ENCODE measurements around the gene C1orf50. TPM values are rescaled to one million over a fixed set of nuclear protein-coding genes. Genes with fewer than 3 reads are reported as not detected.

The C1orf50 gene
- total RNA-seq, result 2.8 and 3.6 TPM in 2 replicates

DNA sequence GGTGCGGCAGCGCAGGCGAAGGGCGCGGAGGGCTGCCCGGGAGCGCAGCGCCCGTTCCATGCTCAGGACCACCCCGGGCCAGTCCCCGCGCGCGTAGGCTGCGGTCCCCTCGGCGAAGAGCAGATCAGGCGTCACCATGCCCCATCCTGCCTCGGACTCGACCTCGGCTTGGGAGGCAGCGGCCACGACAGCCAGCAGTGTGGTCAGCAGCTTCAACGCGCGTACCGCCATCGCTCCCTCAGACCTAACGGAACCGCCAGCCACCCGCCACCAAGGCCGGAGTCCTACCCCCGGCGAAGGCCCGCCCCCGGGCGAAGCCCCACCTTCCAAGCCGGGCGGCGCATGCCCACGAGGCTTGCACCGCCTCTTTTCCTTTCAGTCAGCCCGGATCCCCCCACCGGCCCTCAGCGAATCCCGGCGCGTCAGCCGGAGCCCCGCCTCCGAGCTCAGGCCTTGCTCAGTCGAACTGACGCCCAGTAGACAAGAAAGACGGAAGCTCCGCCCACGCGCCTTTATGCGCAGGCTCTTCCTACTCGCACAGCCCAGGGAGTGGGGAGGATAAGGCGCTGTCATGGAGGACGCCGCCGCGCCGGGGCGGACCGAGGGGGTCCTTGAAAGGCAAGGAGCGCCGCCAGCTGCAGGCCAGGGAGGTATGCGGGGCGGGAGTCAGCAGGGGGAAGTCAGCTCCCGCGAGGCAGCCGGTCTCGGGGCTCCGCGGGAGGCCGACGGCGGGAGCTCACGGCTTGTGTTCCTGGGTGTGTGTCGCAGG is at the start of gene C1orf50, which contains the start of gene P3H1:
C1orf50 (plus strand) TSS at position 509 of the 769 bp plus-strand sequence; CDS start at position 572, 63 bp downstream.
P3H1 (minus strand) TSS at position 288 of the 769 bp plus-strand sequence; CDS start at position 231, 57 bp downstream.

DNA sequence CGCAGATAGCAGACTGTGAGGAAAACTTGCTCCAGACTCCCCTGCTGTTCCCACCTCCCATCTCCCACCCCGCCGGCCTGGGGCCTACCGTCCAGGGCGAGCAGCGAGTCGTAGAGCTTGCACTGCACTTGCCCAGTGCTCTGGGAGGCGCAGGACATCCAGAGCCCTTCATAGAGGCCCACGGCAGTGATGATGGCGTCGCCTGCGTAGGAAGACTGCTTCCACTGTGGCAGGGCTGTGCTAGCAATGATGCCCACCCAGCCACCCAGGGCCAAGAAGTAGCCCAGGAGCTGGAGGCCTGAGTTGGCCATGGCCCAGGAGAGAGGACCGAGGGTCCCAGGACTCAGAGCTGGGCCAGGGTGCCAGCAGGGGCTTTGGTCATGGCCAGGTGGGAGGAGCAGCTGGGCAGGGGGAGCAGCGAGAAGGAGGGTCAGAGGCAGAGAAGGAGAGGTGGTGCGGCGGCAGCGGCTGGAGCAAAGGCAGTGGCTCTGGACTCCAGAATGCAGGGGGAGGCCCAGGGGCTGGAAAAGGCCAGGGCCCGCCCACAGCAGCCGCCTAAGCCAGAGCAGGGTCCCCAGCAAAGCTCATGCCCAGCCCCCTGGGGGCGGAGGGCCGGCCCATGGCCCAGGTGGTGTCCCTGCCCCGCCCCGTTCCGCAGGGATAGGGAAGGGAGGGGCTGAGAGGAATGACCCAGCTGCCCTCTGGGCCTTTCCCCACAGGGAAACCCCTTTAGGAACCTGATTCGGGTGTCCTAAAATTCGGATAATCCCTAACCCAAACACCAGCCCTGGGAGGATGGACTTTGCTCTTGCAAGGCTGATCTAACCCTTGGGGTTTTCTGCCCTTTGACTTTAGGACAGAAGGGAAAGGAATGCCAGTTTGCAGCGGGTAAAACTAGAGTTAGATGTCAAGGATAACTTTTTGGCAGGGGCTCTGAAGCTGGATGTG is 27.0 kb upstream of the C1orf50 start, which contains the start of gene CLDN19:
CLDN19 (minus strand) TSS at position 484 of the 948 bp plus-strand sequence; CDS start at position 311, 173 bp downstream.

DNA sequence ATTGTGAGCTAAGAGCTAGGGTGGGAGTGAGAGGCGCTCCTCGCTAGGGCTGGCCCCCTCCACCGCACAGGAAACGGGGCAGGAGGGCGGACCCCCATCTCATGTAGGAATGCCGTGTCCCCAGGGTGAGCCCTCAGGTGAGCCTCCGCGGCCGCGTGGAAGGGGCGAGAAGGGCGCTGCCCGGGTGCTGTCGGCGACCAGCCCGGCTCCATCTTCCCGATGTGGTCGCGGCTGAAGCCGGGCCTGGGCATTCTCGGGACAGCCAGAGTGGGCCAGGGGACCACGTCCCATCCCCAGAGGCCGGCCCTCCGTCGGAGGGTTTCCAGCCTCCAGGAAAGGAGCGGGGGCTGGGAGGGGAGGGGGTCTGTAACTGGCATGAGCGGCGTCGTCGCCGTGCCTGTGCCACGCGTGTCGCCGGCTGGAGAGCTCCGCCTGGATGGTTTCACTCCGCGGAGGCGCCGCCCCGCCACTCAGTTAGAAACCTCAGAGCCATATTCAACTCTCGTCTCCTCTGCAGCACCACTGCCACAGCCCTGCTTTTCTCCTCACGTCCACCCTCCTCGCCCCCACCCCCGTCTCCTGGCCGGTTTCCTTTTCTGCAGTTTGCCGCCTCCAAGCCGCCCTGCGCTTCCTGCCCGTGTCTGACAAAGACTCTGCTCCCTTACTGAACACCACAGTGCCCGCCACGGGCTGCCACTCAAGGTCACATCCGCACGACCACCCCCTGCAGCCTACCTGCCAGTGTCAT is 18.1 kb downstream of the C1orf50 start, which contains the start of gene TMEM269:
TMEM269 (plus strand) TSS at position 46 of the 748 bp plus-strand sequence. CDS start 4,903 bp downstream, outside the sequence.

DNA sequence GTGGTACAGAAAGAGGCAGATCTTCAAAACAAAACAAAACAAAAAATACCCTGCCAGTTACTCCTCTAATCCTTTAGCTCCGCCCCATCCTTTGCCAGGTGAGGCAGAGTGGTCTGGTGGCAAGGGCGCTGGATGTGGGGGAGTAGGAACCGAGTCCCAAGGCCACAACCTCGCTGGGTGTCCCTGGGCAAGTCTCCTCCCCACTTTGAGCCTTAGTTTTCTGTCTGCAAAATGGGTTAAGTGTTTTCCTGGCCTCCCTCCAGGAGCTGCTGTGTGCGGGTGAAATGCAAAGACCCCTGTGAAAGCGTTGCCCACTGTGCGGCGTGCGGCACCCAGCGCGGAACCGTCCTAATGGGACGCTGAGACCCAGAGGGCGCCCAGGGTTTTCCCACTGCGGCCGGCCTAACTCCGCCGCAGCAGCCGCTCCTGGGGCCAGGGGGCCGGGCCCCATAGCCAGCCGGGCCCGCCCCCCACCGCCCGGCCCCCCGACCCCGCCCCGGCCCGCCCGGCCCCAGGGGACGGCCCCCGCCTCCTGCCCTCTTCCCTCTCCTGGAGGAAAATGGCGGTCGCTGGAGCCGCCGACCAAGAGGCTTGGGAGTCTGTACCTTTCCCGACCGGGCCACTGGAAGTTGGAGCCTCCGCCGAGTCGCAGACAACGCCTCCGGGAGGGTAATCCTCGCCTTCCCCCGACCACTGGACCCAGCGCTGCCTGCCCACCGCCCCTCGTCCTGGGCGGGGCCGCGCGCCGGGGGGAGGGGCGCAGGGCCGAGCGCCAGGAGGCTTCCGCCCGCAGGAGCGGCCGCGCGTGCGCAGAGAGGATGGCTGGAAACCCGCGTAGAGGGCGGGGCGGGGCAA is 49.8 kb downstream of the C1orf50 start, which contains the start of the genes ERMAP and SVBP:
ERMAP (plus strand) TSS at position 538 of the 855 bp plus-strand sequence. CDS start 13,327 bp downstream, outside the sequence.
SVBP (minus strand) TSS at position 813 of the 855 bp plus-strand sequence. CDS start 853 bp downstream, outside the sequence.

Other genes starting within 250 kb of the C1orf50 start
- gene PPIH, start 108.8 kb upstream of the C1orf50 start, total RNA-seq, result 28.7 and 40.3 TPM in 2 replicates
- gene YBX1, start 84.8 kb upstream of the C1orf50 start, total RNA-seq, result 715 and 801 TPM in 2 replicates
- gene CLDN19, start 27.0 kb upstream of the C1orf50 start, total RNA-seq, result not detected in 2 replicates
- 96.7 and 121 TPM in 2 replicates for gene P3H1, start 221 bp upstream of the C1orf50 start, total RNA-seq
- not detected in 2 replicates for gene TMEM269, start 17.7 kb downstream of the C1orf50 start, total RNA-seq
- gene ERMAP, start 49.9 kb downstream of the C1orf50 start, total RNA-seq, result 6.4 and 6.8 TPM in 2 replicates
- 13.6 and 15.3 TPM in 2 replicates for gene SVBP, start 50.1 kb downstream of the C1orf50 start, total RNA-seq
- gene ZNF691, start 79.4 kb downstream of the C1orf50 start, total RNA-seq, result 6.9 and 8.4 TPM in 2 replicates
- 25.6 and 196 TPM in 2 replicates for gene SLC2A1, start 191.6 kb downstream of the C1orf50 start, total RNA-seq

All from endothelial cell of coronary artery (primary cell).